Common myeloid progenitor, CD34-positive (primary cell): ENCODE data around the gene TMEM8B.

Source experiments
- CTCF ChIA-PET: fragments of 350-600 bp; sonication (Branson Sonifier 250); formaldehyde crosslinking; loops from one replicate; lab custom pipeline; 2021; ENCODE audit warnings: antibody characterized with exemption; lab: Charles Lee
- POLR2A ChIA-PET: fragments of 350-600 bp; sonication (Branson Sonifier 250); formaldehyde crosslinking; loops from one replicate; lab custom pipeline; 2021; ENCODE audit warnings: antibody characterized with exemption; lab: Charles Lee
- DNase-seq, 3 donors: peaks; one replicate each; pipeline versions ENCODE4 v3.0.0 to v3.0.0-alpha.2; 2013
- H3K27ac ChIP-seq, 2 experiments: 1 replicate in 1 of 2; 2 replicates in 1 of 2; pipeline ENCODE4 v1.7.0; 2013; ENCODE audit warnings: inconsistent platforms in 2 of 2, low read length in 2 of 2, mild to moderate bottlenecking in 2 of 2, low read depth in 1 of 2, moderate library complexity in 1 of 2; ENCODE audit not compliant: severe bottlenecking in 2 of 2, insufficient read depth in 1 of 2, poor library complexity in 1 of 2
- H3K27me3 ChIP-seq, 5 experiments: replicated peaks in 2 of 5; 1 replicate in 3 of 5; 2 replicates in 2 of 5; pipeline versions ENCODE4 v1.6.1 to v1.7.0; 2013; ENCODE audit warnings: low read length in 4 of 5, mild to moderate bottlenecking in 2 of 5, moderate library complexity in 2 of 5, inconsistent platforms in 1 of 5; ENCODE audit not compliant: insufficient read depth in 5 of 5, control insufficient read depth in 4 of 5
- H3K36me3 ChIP-seq, 4 experiments: 1 replicate in 2 of 4; 2 replicates in 2 of 4; pipeline versions ENCODE4 v1.6.1 to v1.7.0; 2013; ENCODE audit warnings: low read length in 3 of 4, control low read depth in 1 of 4, mild to moderate bottlenecking in 1 of 4; ENCODE audit not compliant: control insufficient read depth in 4 of 4, insufficient read depth in 4 of 4
- H3K4me1 ChIP-seq, 4 experiments: 1 replicate in 3 of 4; 2 replicates in 1 of 4; pipeline versions ENCODE4 v1.6.1 to v1.7.1; 2013; ENCODE audit warnings: low read length in 3 of 4, mild to moderate bottlenecking in 3 of 4, control low read depth in 1 of 4, inconsistent platforms in 1 of 4, moderate library complexity in 1 of 4; ENCODE audit not compliant: control insufficient read depth in 4 of 4, insufficient read depth in 4 of 4; ENCODE audit errors: control extremely low read depth in 1 of 4
- H3K4me3 ChIP-seq, 7 experiments: 1 replicate in 4 of 7; 2 replicates in 3 of 7; pipeline versions ENCODE4 v1.5.1 to v1.7.0; 2013; ENCODE audit warnings: mild to moderate bottlenecking in 7 of 7, low read length in 6 of 7, moderate library complexity in 6 of 7, inconsistent platforms in 2 of 7, low read depth in 2 of 7, control low read depth in 1 of 7; ENCODE audit not compliant: insufficient read depth in 4 of 7, control insufficient read depth in 1 of 7; ENCODE audit errors: extremely low read depth in 1 of 7
- H3K9me3 ChIP-seq, 5 experiments: 1 replicate in 4 of 5; 2 replicates in 1 of 5; pipeline versions ENCODE4 v1.6.1 to v1.7.1; 2013; ENCODE audit warnings: low read length in 4 of 5, mild to moderate bottlenecking in 2 of 5, inconsistent platforms in 1 of 5, low read depth in 1 of 5, moderate library complexity in 1 of 5; ENCODE audit not compliant: control insufficient read depth in 4 of 5, insufficient read depth in 2 of 5; ENCODE audit errors: control extremely low read depth in 1 of 5
- WGBS: methylation state at CpG from one replicate; pipeline ENCODE4 v1.1.5; 2013; ENCODE audit not compliant: insufficient coverage; 5-methylcytosine and 5-hydroxymethylcytosine counted together

Gene TMEM8B

GRCh38 chr9:35811381-35812024 is 17.5 kb upstream of the TMEM8B start:
- DNase-seq = no peak
- POLR2A ChIA-PET = interaction anchor here (1.0 to 1.3 kb wide), 2 partner anchors 79 to 83 kb away, joined by 4 read pairs; partner anchors contain the start of genes CREB3 and TLN1
- WGBS = 21% methylated on average over 12 of the region's 12 CpGs
- Histone ChIP-seq H3K9me3 (no peaks in the 10 kb centered on the region), H3K36me3 (peaks cover 4 to 26% (median 19%) of the 10 kb centered on the region in 4 experiments), H3K4me1 (peaks cover 17 to 42% (median 33%) of the 10 kb centered on the region in 4 experiments), H3K4me3 (peak overlapping the region; percentile 11 to 79 (median 62)), H3K27ac (peak overlapping the region in 1 of 2 experiments; percentile 47), H3K27me3 (no peaks in the 10 kb centered on the region)
- CTCF ChIA-PET = interaction anchor here (0.8 to 5.1 kb wide), 15 partner anchors 10 to 84 kb away, joined by 3 to 56 read pairs (median 4); partner anchors contain the start of genes CREB3, MSMP, NPR2 and TLN1

- Histone ChIP-seq H3K36me3 (peaks cover 4 to 22% (median 17%) of the 10 kb centered on the region in 4 experiments), H3K4me3 (peak within 1 kb of the TSS; percentile 11 to 79 (median 62)), H3K4me1 (peaks cover 17 to 42% (median 33%) of the 10 kb centered on the region in 4 experiments), H3K27me3 (no peaks in the 10 kb centered on the region), H3K27ac (peak within 1 kb of the TSS in 1 of 2 experiments; percentile 65), H3K9me3 (no peaks in the 10 kb centered on the region)
- DNase-seq = peak; percentile 99 to 100 (median 99)
- ChIA-PET POLR2A (interaction anchor here (1.0 to 1.3 kb wide), 2 partner anchors 80 to 84 kb away, joined by 4 read pairs; partner anchors contain the start of genes CREB3 and TLN1), CTCF (interaction anchor here (0.7 to 5.1 kb wide), 19 partner anchors 8 to 105 kb away, joined by 3 to 56 read pairs (median 5); partner anchors contain the start of genes CREB3, MSMP, NPR2 and TLN1)
- 0% methylated on average over 25 of the region's 28 CpGs for WGBS
Measured at GRCh38 chr9:35812025-35812602, 16.9 kb upstream of the TMEM8B start, which contains the start of gene SPAG8. Gene SPAG8, minus strand, starts transcription at chr9:35812262. Its CDS starts 115 bp downstream, at chr9:35812147.

GRCh38 chr9:35813434-35814105 is 15.5 kb upstream of the TMEM8B start:
- peak overlapping the region in 1 of 2 experiments; percentile 83 for H3K27ac ChIP-seq
- no peaks in the 10 kb centered on the region for H3K27me3 ChIP-seq
- H3K9me3 ChIP-seq = no peaks in the 10 kb centered on the region
- H3K36me3 ChIP-seq = peaks cover 2 to 11% (median 9%) of the 10 kb centered on the region in 4 experiments
- WGBS = 84% methylated on average over 8 of the region's 10 CpGs
- DNase-seq = no peak
- H3K4me1 ChIP-seq = peaks cover 17 to 42% (median 33%) of the 10 kb centered on the region in 4 experiments
- CTCF ChIA-PET = interaction anchor here (0.6 to 5.1 kb wide), 20 partner anchors 8 to 132 kb away, joined by 3 to 56 read pairs (median 4); partner anchors contain the start of genes CREB3, NPR2 and TLN1
- POLR2A ChIA-PET = no interaction called here
- H3K4me3 ChIP-seq = peak overlapping the region in 3 of 7 experiments; percentile 82 to 95 (median 84)

GRCh38 chr9:35814106-35814840 is 14.8 kb upstream of the TMEM8B start:
- DNase-seq = peak; percentile 54 to 75 (median 67)
- Histone ChIP-seq H3K36me3 (peaks cover 2 to 4% (median 3%) of the 10 kb centered on the region in 4 experiments), H3K27ac (peak overlapping the region in 1 of 2 experiments; percentile 83), H3K4me3 (peak overlapping the region; percentile 79 to 95 (median 84)), H3K9me3 (no peaks in the 10 kb centered on the region), H3K27me3 (no peaks in the 10 kb centered on the region), H3K4me1 (peaks cover 17 to 42% (median 33%) of the 10 kb centered on the region in 4 experiments)
- CTCF ChIA-PET = interaction anchor here (0.6 to 5.1 kb wide), 19 partner anchors 8 to 132 kb away, joined by 3 to 56 read pairs (median 3); partner anchors contain the start of genes CREB3, NPR2 and TLN1
- WGBS = 12% methylated on average over 25 of the region's 29 CpGs
- POLR2A ChIA-PET = no interaction called here

GRCh38 chr9:35814841-35815543 is 14.0 kb upstream of the TMEM8B start, which contains the start of gene HINT2:
Gene HINT2, minus strand, starts transcription at chr9:35815042. Its CDS starts 63 bp downstream, at chr9:35814979.
- H3K36me3 ChIP-seq = peaks cover 0 to 2% (median 0%) of the 10 kb centered on the region in 4 experiments
- peak within 1 kb of the TSS; percentile 48 to 83 for H3K27ac ChIP-seq
- peaks cover 17 to 42% (median 33%) of the 10 kb centered on the region in 4 experiments for H3K4me1 ChIP-seq
- H3K4me3 ChIP-seq = peak within 1 kb of the TSS; percentile 79 to 95 (median 84)
- H3K27me3 ChIP-seq = no peaks in the 10 kb centered on the region
- ChIA-PET POLR2A (no interaction called here), CTCF (interaction anchor here (0.7 to 5.1 kb wide), 10 partner anchors 9 to 83 kb away, joined by 3 to 56 read pairs (median 6); partner anchors contain the start of genes CREB3, NPR2 and TLN1)
- DNase-seq = peak; percentile 99
- WGBS = 0% methylated on average over 22 of the region's 52 CpGs
- H3K9me3 ChIP-seq = no peaks in the 10 kb centered on the region
